MM.1S (cell line): Measurements from ENCODE around the gene KSR2.

Experiments
- DNase-seq: peaks from one replicate; pipeline ENCODE4 v3.0.0-alpha.2; 2015
- H2AFZ ChIP-seq: fragments of 300-600 bp; sonication (generic); 2 replicates; pipeline ENCODE4 v1.6.0; 2016; ENCODE audit warnings: antibody characterized with exemption, low read length
- H3F3A ChIP-seq: fragments of 300-600 bp; sonication (generic); 2 replicates; pipeline ENCODE4 v1.6.1; 2016; ENCODE audit warnings: mild to moderate bottlenecking, antibody characterized with exemption, low read length, moderate library complexity, mixed read lengths; ENCODE audit not compliant: insufficient read depth
- H3K27ac ChIP-seq: fragments of 300-600 bp; sonication (generic); 2 replicates; pipeline ENCODE4 v1.5.1; 2016; ENCODE audit warnings: mild to moderate bottlenecking, low read length
- H3K27me3 ChIP-seq: fragments of 300-600 bp; sonication (generic); replicated peaks from 2 replicates; pipeline ENCODE4 v1.6.0; 2016; ENCODE audit warnings: low read length; ENCODE audit not compliant: insufficient read depth
- H3K36me3 ChIP-seq: fragments of 300-600 bp; sonication (generic); replicated peaks from 2 replicates; pipeline ENCODE4 v1.6.1; 2016; ENCODE audit warnings: mild to moderate bottlenecking, low read length, mixed read lengths; ENCODE audit not compliant: insufficient read depth
- H3K4me1 ChIP-seq: fragments of 300-600 bp; sonication (generic); 2 replicates; pipeline ENCODE4 v1.6.1; 2016; ENCODE audit warnings: low read length, mixed read lengths
- H3K4me2 ChIP-seq: fragments of 300-600 bp; sonication (generic); 2 replicates; pipeline ENCODE4 v1.6.0; 2016; ENCODE audit warnings: low read depth, low read length
- H3K4me3 ChIP-seq: fragments of 300-600 bp; sonication (generic); 2 replicates; pipeline ENCODE4 v1.5.1; 2016; ENCODE audit warnings: low read length, mixed read lengths
- H3K79me2 ChIP-seq: fragments of 300-600 bp; sonication (generic); 2 replicates; pipeline ENCODE4 v1.6.1; 2016; ENCODE audit warnings: mixed run types, low read length, mixed read lengths
- H3K9ac ChIP-seq: fragments of 300-600 bp; sonication (generic); 2 replicates; pipeline ENCODE4 v1.6.1; 2016; ENCODE audit warnings: low read length, mixed read lengths
- H3K9me2 ChIP-seq: fragments of 300-600 bp; sonication (generic); replicated peaks from 2 replicates; pipeline ENCODE4 v1.6.1; 2016; ENCODE audit warnings: mild to moderate bottlenecking, low read length, mixed read lengths; ENCODE audit not compliant: insufficient read depth
- H3K9me3 ChIP-seq: fragments of 300-600 bp; sonication (generic); replicated peaks from 2 replicates; pipeline ENCODE4 v1.6.1; 2016; ENCODE audit warnings: mild to moderate bottlenecking, low read length, mixed read lengths; ENCODE audit not compliant: insufficient read depth
- H4K20me1 ChIP-seq: fragments of 300-600 bp; sonication (generic); 2 replicates; pipeline ENCODE4 v1.6.1; 2016; ENCODE audit warnings: mild to moderate bottlenecking, low read length, moderate library complexity, mixed read lengths; ENCODE audit not compliant: insufficient read depth
- EZH2 ChIP-seq: fragments of 300-600 bp; sonication (generic); optimal IDR thresholded peaks from 2 replicates; pipeline ENCODE3; 2017; ENCODE audit warnings: low read depth, mild to moderate bottlenecking, antibody characterized with exemption, low read length, mixed read lengths
- EZH2phosphoT487 ChIP-seq: fragments of 300-600 bp; sonication (generic); IDR thresholded peaks from 2 replicates; pipeline ENCODE4 v1.6.1; 2018; ENCODE audit warnings: antibody characterized with exemption, low read length
- TF ChIP-seq, protein P1 (sequence below): fragments of 300-600 bp; sonication (generic); IDR thresholded peaks from 2 replicates; pipeline ENCODE4 v1.5.1; 2016; ENCODE audit warnings: antibody characterized with exemption, low read length, mixed read lengths

Gene KSR2

DNA sequence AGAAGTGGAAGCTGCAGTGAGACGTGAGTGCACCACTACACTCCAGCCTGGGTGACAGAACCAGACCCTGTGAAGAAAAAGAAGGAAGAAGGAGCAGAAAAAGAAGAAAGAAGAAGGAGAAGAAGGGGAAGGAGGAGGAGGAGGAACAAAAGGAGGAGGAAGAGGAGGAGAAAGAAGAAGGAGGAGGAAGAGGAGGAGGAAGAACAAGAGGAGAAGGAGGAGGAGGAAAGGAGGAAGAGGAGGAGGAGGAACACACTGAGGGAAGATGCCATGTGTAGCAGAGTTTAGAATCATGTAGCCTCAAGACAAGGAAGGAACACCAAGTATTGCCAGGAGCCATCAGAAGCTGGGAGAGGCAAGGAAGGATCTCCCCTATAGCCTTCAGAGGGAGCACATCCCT lies 241.5 kb downstream of the KSR2 start:
- no peaks in the 10 kb centered on the region for H3K4me1 ChIP-seq
- no peaks in the 10 kb centered on the region for H3K9me2 ChIP-seq
- H3K9ac ChIP-seq: no peak overlapping the region
- no peaks in the 10 kb centered on the region for H4K20me1 ChIP-seq
- no peaks in the 10 kb centered on the region for H3K79me2 ChIP-seq
- H2AFZ ChIP-seq: no peak overlapping the region
- H3K27me3 ChIP-seq: no peaks in the 10 kb centered on the region
- no peak for TF ChIP-seq EZH2
- no peak for TF ChIP-seq EZH2phosphoT487
- TF ChIP-seq, protein P1, sequence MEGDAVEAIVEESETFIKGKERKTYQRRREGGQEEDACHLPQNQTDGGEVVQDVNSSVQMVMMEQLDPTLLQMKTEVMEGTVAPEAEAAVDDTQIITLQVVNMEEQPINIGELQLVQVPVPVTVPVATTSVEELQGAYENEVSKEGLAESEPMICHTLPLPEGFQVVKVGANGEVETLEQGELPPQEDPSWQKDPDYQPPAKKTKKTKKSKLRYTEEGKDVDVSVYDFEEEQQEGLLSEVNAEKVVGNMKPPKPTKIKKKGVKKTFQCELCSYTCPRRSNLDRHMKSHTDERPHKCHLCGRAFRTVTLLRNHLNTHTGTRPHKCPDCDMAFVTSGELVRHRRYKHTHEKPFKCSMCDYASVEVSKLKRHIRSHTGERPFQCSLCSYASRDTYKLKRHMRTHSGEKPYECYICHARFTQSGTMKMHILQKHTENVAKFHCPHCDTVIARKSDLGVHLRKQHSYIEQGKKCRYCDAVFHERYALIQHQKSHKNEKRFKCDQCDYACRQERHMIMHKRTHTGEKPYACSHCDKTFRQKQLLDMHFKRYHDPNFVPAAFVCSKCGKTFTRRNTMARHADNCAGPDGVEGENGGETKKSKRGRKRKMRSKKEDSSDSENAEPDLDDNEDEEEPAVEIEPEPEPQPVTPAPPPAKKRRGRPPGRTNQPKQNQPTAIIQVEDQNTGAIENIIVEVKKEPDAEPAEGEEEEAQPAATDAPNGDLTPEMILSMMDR: no peak
- H3K4me2 ChIP-seq: no peak overlapping the region
- DNase-seq: no peak
- H3K4me3 ChIP-seq: no peak overlapping the region
- H3F3A ChIP-seq: no peaks in the 10 kb centered on the region
- no peaks in the 10 kb centered on the region for H3K36me3 ChIP-seq
- no peak overlapping the region for H3K27ac ChIP-seq
- H3K9me3 ChIP-seq: no peaks in the 10 kb centered on the region

- no peaks in the 10 kb centered on the region for H3F3A ChIP-seq
- no peaks in the 10 kb centered on the region for H3K36me3 ChIP-seq
- H3K27ac ChIP-seq: no peak overlapping the region
- H3K9me2 ChIP-seq: no peaks in the 10 kb centered on the region
- no peak overlapping the region for H3K9ac ChIP-seq
- DNase-seq: no peak
- H3K27me3 ChIP-seq: no peaks in the 10 kb centered on the region
- no peaks in the 10 kb centered on the region for H3K9me3 ChIP-seq
- no peak overlapping the region for H2AFZ ChIP-seq
- H3K79me2 ChIP-seq: no peaks in the 10 kb centered on the region
- H3K4me3 ChIP-seq: no peak overlapping the region
- TF ChIP-seq EZH2phosphoT487 (no peak), EZH2 (no peak)
- TF ChIP-seq, protein P1: no peak
- no peak overlapping the region for H3K4me2 ChIP-seq
- no peaks in the 10 kb centered on the region for H3K4me1 ChIP-seq
- no peaks in the 10 kb centered on the region for H4K20me1 ChIP-seq
Observed at GRCh38 chr12:117724543-117724942, 244.2 kb downstream of the KSR2 start.

DNA sequence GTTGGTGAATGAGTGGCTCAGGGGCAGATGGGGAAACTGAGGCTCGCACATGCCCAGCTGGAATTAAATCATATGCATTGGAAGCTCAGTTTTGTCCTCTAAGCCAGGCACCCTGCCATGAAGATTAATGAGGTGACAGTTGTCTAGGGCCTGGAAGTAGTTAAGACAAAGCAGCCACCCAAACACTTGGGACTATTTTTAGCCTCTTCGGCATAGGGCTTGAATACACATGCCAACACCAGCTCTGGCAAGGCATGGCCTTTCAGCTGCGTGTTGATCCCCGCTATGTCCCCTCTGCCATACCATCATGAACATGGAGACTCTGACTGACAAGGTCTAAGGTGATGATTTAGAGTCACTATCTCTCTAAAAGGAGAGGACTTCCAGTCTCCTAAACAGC lies 250.2 kb downstream of the KSR2 start:
- Histone ChIP-seq H3K4me1 (no peaks in the 10 kb centered on the region), H3K36me3 (no peaks in the 10 kb centered on the region), H3K9ac (no peak overlapping the region), H3F3A (no peaks in the 10 kb centered on the region), H2AFZ (no peak overlapping the region), H4K20me1 (no peaks in the 10 kb centered on the region), H3K79me2 (no peaks in the 10 kb centered on the region), H3K4me2 (no peak overlapping the region), H3K4me3 (no peak overlapping the region), H3K27ac (no peak overlapping the region), H3K9me2 (no peaks in the 10 kb centered on the region), H3K27me3 (no peaks in the 10 kb centered on the region), H3K9me3 (no peaks in the 10 kb centered on the region)
- no peak for DNase-seq
- no peak for TF ChIP-seq EZH2
- no peak for TF ChIP-seq EZH2phosphoT487
- TF ChIP-seq, protein P1: no peak

DNA sequence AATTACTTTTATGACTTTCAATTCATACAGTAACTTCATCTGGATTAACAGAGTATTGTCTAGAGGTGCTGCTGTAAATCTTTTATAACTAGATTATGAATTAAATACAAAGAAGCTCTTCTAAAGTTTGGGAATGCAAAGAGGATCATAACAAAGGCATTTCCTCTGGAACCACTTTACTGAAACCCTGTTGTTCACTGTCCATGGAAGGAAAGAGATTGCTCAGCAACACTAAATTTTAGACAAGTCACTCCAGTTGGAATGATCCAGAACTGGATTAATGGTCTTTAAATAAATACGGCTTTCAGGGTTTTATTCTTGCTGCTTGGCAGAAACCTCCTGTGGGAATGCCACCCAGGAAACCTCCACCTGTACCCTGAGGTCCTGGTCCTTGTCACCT lies 250.6 kb downstream of the KSR2 start:
- Histone ChIP-seq H3K4me3 (no peak overlapping the region), H3K9me2 (no peaks in the 10 kb centered on the region), H4K20me1 (no peaks in the 10 kb centered on the region), H3K27ac (no peak overlapping the region), H2AFZ (no peak overlapping the region), H3K4me1 (no peaks in the 10 kb centered on the region), H3K79me2 (no peaks in the 10 kb centered on the region), H3F3A (no peaks in the 10 kb centered on the region), H3K9ac (no peak overlapping the region), H3K4me2 (no peak overlapping the region), H3K36me3 (no peaks in the 10 kb centered on the region), H3K9me3 (no peaks in the 10 kb centered on the region), H3K27me3 (no peaks in the 10 kb centered on the region)
- no peak for DNase-seq
- TF ChIP-seq EZH2phosphoT487: no peak
- no peak for TF ChIP-seq EZH2
- TF ChIP-seq, protein P1: no peak
